GDM1 (cell line): ENCODE data around the gene CLDN9.
"Not testable (repeated sequence)": the region's sequence is repeated elsewhere in the genome, so short reads cannot be mapped to it uniquely, and the experiment has no call there.

Source experiments
- DNase-seq: peaks from one replicate; lab custom pipeline; 2025; lab: John Stamatoyannopoulos, UW

CLDN9 gene

GRCh38 chr16:3032624-3033023, 19.9 kb downstream of the CLDN9 start:
- DNase-seq, result no peak

DNA sequence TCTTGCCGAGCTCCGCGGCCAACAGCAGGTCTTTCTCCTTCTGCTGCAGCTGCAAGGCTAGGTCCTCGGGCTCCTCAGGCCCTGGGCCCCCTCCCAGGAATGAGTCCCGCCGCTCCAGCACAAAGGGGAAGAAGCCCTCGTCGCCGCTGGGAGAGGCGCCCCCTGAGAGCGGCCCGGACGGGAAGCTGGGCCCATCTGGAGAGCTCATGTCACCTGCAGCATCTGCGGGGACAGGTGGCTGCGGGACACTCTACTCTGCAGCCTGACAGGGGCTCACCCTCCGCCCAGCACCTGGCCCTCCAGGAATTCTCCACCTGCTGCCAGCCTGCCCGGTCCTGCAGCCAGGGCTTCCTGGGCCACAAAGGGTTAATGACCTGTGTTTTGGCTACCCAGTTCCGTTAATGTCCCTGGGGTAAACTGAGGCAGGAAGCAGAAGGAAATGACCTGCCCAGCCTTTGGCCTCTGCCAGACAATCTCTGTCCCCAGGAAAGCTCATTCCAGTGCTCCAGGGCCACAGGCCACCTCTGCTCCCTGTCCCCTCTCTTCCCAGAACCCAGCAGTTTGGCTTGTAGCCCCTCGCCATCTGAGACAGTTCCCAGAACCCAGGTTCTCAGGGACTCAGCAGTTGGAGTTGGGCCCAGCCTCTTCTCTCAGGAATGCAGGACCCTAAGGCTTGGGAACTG, 22.7 kb downstream of the CLDN9 start:
- no peak for DNase-seq

DNA sequence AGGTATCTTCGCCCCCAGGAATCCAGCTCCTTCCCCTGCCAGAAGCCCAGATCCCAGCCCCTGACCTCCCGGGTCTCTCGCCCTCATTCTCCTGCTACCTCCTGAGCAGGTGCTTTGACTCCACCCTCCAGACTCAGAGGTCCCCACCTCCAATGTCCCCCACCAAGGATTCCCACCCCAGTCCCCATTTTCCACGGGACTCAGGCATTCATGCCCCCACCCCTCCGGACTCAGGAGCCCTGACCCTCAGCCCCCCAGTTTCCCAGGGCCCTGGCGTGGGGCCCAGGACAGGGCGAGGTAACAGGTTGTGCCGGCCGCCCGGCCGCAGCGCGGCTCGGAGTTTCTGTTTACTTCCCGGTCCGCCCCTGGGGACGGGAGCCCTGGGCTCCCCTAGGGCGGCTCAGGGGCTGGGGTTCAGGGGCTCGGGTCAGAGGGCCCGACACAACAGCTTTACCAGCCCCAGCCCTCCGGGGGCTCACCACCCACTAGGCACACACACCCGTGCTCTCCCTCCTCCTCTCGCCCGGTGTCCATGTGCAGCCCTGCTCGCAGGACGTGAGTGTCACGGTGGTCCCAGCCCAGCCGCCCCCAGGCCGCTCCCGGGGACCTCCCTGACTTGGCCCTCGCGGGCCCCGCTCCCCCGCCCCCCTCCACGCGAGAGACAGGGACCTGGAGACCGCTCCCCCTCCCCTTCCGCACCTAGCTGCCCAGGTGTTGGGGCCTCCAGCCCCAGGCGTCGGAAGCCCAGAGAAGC, 23.4 kb downstream of the CLDN9 start:
- DNase-seq, result no peak

- DNase-seq, result no peak
These were observed 24.1 kb downstream of the CLDN9 start, which contains the start of gene BICDL2 for GRCh38 chr16:3036726-3037315. TSS of gene BICDL2 (minus strand) at chr16:3036944. CDS start at chr16:3035496, 1,448 bp downstream.

DNA sequence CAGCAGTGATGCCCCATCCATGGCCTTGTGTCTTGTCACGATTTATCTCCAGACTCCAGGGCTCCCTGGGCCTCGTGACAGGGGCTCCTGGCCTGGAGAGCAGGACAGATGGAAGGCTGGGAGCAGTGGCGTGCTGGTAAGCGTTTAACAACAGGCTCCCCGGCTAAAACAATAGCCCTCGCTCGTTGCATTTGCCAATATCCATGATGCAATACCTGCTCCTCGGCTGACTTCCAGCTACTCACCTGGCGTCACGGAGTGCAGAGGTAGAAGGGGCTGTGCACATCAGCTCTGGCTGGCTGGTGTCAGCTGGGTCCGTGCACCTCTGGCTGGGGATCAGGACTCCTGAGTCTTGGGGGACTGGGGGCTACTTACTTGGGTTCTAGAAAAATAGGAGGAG, 25.5 kb downstream of the CLDN9 start:
- no peak for DNase-seq

DNA sequence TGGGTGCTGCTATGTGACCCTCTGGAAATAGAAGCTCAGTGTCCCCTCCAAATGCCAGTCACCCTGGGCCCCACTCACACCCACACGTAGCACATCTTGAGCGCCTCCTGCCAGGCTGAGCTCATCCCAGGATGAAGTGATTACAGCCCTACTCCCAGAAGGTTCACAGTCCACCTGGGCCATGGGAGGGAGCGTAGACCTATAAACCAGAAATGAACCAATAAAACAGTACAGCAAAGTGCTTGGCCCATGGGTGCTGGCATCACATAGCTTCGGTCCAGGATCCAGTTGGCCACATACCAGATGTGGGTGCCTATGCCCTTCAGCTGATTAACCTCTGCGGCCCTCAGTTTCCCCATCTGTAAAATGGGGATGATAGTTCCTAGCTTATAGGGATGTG, 26.2 kb downstream of the CLDN9 start:
- DNase-seq, result no peak

GRCh38 chr16:3042376-3042775, 29.7 kb downstream of the CLDN9 start:
- no peak for DNase-seq

GRCh38 chr16:3044708-3045107, 32.0 kb downstream of the CLDN9 start:
- DNase-seq, result no peak

- no peak for DNase-seq
These were observed 33.3 kb downstream of the CLDN9 start, which contains the start of gene MMP25 for GRCh38 chr16:3045758-3046640. TSS of gene MMP25 (plus strand) at chr16:3046561. CDS start at chr16:3046918, 357 bp downstream.

DNA sequence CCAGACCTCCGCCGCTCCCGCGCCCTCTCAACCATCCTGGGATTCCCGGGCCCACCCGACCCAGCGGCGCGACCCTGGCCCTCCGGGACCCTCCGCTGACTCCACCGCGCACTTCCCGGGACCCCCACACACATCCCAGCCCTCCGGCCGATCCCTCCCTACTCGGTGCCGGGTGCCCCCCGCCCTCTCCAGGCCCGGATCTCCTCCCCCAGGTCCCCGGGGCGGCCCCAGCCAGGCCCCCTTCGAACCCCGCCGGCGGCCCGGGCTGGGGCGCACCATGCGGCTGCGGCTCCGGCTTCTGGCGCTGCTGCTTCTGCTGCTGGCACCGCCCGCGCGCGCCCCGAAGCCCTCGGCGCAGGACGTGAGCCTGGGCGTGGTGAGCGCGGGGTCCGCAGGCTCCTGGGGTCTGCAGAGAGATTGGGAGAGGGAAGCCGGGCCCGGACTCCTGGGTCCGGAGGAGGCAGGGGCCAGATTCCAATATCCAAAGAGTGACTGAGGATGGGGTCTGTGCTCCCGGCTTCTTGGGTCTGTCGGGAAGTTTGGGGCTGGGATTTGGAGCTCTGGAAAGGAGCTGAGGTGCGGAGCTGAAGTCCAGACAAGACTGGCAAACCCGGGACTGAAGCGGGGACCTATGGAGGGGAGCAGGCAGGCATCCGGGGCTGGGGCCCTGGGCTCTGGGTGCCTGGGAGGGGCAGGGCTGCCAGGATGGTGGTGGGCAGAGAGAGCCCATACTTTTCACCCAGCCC, 34.1 kb downstream of the CLDN9 start:
- no peak for DNase-seq

- no peak for DNase-seq
These were observed 34.6 kb downstream of the CLDN9 start for GRCh38 chr16:3047387-3047720.

DNA sequence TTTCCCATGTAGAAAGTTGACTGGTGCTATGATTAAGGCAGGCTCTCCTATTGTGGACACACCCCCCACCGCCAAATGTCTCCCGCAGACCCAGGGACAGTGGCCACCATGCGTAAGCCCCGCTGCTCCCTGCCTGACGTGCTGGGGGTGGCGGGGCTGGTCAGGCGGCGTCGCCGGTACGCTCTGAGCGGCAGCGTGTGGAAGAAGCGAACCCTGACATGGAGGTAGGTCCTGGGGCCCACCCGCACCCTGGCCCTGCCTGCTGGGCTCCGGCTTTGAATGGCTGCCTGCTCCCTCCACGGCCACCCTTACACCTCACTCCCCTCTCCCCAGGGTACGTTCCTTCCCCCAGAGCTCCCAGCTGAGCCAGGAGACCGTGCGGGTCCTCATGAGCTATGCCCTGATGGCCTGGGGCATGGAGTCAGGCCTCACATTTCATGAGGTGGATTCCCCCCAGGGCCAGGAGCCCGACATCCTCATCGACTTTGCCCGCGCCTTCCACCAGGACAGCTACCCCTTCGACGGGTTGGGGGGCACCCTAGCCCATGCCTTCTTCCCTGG, 37.3 kb downstream of the CLDN9 start:
- DNase-seq, result no peak

- DNase-seq, result no peak
These were observed 37.8 kb downstream of the CLDN9 start for GRCh38 chr16:3050487-3050886.

DNA sequence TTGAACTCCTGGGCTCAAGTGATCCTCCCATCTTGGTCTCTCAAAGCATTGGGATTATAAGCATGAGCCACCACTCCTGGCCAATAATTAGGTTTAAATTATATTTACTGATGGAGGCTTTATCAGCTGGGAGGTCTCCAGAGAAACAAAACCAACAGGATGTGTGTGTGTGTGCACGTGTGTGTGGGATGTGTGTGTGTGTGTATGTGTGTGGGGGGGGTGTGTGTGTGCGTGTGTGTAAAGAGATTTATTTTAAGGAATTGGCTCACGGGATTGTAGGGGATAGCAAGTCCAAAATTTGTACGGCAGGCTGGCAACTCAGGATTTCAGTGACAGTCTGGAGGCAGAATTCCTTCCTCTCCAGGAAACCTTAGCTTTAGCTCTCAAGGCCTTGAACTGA, 38.3 kb downstream of the CLDN9 start:
- no peak for DNase-seq

DNA sequence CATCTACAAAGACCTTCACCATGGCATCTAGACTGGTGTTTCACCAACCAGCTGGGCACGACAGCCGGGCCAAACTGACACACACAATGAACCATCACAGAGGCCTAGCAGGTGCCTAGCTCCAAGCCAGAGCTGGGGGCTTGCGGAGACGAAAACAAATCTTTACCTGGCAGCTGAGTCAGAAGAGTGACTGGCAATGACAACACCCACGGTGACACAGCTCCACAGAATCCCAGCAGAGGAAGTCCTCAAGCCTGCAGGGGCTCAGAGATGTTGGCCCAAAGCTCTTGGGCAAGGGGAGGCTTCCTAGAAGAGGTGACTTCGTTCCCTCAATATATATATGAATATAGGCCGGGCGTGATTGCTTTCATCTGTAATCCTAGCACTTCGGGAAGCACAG, 38.8 kb downstream of the CLDN9 start:
- no peak for DNase-seq

GRCh38 chr16:3052571-3053329, 40.0 kb downstream of the CLDN9 start:
- not testable (repeated sequence) for DNase-seq

DNA sequence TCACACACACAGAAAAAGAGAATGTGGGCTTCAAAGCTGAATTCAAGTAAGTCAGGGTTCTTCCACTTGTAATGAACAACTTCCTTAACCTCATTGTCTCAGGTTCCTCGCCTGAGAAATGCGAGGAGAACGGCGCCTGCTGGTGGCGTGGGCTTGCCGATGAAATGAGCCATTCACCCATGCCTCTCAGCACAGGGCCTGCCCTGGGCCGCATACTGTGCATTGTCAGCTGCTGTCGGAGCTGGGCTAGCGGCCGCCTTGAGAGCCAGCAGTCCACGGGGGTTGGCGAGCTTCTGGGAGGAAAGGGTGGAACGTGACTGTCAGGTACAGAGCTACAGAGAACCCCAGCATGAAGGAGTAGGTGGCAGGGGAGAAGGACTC, 40.6 kb downstream of the CLDN9 start:
- DNase-seq, result not testable (repeated sequence)

GRCh38 chr16:3054965-3055733, 42.4 kb downstream of the CLDN9 start:
- DNase-seq, result no peak

DNA sequence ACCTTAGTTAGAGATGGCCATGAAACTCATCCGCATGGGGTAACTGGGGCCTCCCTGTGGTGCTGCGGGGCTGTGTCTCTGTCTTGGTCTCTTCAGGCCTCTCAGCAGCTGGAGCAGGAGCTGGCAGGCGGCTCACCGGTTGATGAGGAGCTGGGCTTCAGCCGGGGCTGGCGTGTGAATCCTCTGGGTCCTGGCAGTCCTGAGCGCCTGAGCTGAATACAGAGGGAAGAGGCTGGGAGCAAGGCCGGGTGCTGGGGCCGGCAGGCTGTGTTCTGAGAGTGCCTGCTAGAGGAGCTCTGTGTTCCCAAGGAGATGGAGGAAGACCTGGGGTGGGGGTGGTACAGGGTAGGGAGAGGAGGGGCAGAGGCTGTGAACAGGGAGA, 43.0 kb downstream of the CLDN9 start:
- DNase-seq, result not testable (repeated sequence)
